ENCODE data around the gene NAGK.
"Not testable (repeated sequence)": the region's sequence is repeated elsewhere in the genome, so short reads cannot be mapped to it uniquely, and the experiment has no call there.

Gene NAGK

GRCh38 chr2:71068218-71069035 lies at the start of gene NAGK:
NAGK (plus strand) TSS chr2:71068648; CDS start chr2:71068684, 36 bp downstream.
- DNase-seq = peak; percentile 97

- not testable (repeated sequence) for DNase-seq
Observed at GRCh38 chr2:71019989-71020388, 48.5 kb upstream of the NAGK start.

- not testable (repeated sequence) for DNase-seq
Observed at GRCh38 chr2:71021394-71021793, 47.1 kb upstream of the NAGK start.

- peak; percentile 78 for DNase-seq
Observed at GRCh38 chr2:71023553-71024243, 44.8 kb upstream of the NAGK start.

- DNase-seq = not testable (repeated sequence)
Observed at GRCh38 chr2:71036296-71036695, 32.2 kb upstream of the NAGK start.

GRCh38 chr2:71042287-71042686 lies 26.2 kb upstream of the NAGK start:
- DNase-seq = no peak

- peak; percentile 17 for DNase-seq
Observed at GRCh38 chr2:71043531-71044407, 24.7 kb upstream of the NAGK start.

GRCh38 chr2:71045151-71045550 lies 23.3 kb upstream of the NAGK start:
- DNase-seq = no peak

GRCh38 chr2:71045865-71046548 lies 22.4 kb upstream of the NAGK start:
- DNase-seq = no peak

- no peak for DNase-seq
Observed at GRCh38 chr2:71048096-71048495, 20.4 kb upstream of the NAGK start.

- DNase-seq = peak; percentile 48
Observed at GRCh38 chr2:71049704-71050360, 18.6 kb upstream of the NAGK start.

GRCh38 chr2:71055206-71055740 lies 13.2 kb upstream of the NAGK start:
- DNase-seq = not testable (repeated sequence)

GRCh38 chr2:71060211-71060610 lies 8.2 kb upstream of the NAGK start:
- no peak for DNase-seq

GRCh38 chr2:71060871-71061270 lies 7.6 kb upstream of the NAGK start:
- no peak for DNase-seq

- DNase-seq = no peak
Observed at GRCh38 chr2:71063216-71063615, 5.2 kb upstream of the NAGK start.

GRCh38 chr2:71064110-71064611 lies 4.3 kb upstream of the NAGK start:
- no peak for DNase-seq

GRCh38 chr2:71064754-71065621 lies 3.5 kb upstream of the NAGK start:
- DNase-seq = no peak

- DNase-seq = no peak
Observed at GRCh38 chr2:71066856-71067255, 1.6 kb upstream of the NAGK start.

GRCh38 chr2:71067567-71068217 lies 756 bp upstream of the NAGK start:
- DNase-seq = no peak

GRCh38 chr2:71069376-71069775 lies 928 bp downstream of the NAGK start:
- DNase-seq = no peak

All from activated CD4-positive, alpha-beta T cell treated with anti-CD3 and anti-CD28 coated beads, Interleukin-2, amount 50 U/mL, for 16 hours (primary cell).